ENCODE data around the gene KCNK3.

DNA sequence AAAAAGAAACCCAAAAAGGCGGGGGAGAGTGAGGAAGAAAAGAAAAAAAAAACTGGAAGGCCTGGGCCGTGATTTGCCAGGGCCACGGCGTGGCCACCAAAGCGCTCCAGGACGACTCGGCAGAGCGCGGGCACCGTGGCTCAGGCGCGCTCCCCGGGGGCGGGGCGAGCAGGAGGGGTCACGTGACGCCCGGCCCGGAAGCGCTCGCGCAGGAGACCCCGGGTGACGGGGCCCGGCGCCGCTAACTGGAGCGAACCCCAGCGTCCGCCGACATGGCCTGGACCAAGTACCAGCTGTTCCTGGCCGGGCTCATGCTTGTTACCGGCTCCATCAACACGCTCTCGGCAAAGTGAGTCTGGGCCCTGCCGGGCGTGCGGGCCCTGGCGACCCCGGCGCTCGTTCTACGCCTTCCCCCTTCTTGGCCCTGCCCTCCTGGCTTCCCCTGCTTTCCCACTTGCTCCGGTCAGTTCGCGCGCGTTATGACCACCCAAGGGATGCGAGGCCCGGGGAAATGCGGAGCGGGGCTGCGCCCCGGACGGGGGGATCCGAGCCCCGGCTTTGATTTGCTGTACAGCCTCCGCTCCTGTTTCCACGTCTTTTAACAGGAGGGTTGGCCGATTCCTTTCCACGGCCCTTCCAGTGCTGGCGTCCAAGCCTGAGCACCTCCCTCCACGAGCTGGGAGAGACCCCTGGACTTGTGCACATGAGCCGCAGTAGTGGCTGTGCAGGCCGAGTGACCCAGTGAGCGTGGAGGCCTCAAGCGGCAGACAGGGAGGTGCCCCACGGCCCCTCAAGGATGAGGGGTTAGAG lies 71.8 kb downstream of the KCNK3 start, which contains the start of gene SLC35F6:
- TF ChIP-seq, protein P1, sequence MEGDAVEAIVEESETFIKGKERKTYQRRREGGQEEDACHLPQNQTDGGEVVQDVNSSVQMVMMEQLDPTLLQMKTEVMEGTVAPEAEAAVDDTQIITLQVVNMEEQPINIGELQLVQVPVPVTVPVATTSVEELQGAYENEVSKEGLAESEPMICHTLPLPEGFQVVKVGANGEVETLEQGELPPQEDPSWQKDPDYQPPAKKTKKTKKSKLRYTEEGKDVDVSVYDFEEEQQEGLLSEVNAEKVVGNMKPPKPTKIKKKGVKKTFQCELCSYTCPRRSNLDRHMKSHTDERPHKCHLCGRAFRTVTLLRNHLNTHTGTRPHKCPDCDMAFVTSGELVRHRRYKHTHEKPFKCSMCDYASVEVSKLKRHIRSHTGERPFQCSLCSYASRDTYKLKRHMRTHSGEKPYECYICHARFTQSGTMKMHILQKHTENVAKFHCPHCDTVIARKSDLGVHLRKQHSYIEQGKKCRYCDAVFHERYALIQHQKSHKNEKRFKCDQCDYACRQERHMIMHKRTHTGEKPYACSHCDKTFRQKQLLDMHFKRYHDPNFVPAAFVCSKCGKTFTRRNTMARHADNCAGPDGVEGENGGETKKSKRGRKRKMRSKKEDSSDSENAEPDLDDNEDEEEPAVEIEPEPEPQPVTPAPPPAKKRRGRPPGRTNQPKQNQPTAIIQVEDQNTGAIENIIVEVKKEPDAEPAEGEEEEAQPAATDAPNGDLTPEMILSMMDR (IDR thresholded peaks at IDR 0.05; ENCODE audit: low read length) = no peak
- TF ChIP-seq EZH2 (optimal IDR thresholded peaks at IDR 0.05; ENCODE audit: low read depth, low read length) = no peak
